Measurements from ENCODE around the gene TRAF4. TPM values are rescaled to one million over a fixed set of nuclear protein-coding genes. Genes with fewer than 3 reads are reported as not detected.

TRAF4 gene
- total and polyA plus RNA-seq, 10 of the 15 experiments (the other 5 are each of a cell fraction or from before 2014, with no cell fraction given): 3.7 to 197 (median 66.4) TPM

- TF ChIP-seq SKIL (IDR thresholded peaks at IDR 0.05; ENCODE audit: low read depth, poor library complexity, severe bottlenecking) (no peak), PKNOX1 (IDR thresholded peaks at IDR 0.05) (no peak), CBX5 (IDR thresholded peaks at IDR 0.05; ENCODE audit: low read depth) (no peak), HDAC2 (IDR thresholded peaks at IDR 0.05) (no peak), POLR2AphosphoS2 (IDR thresholded peaks at IDR 0.05; ENCODE audit: low read depth, low read length) (no peak), NFIC (IDR thresholded peaks at IDR 0.05; ENCODE audit: low read depth, low read length) (no peak), RELA (IDR thresholded peaks at IDR 0.05; ENCODE audit: borderline replicate concordance, partially characterized antibody) (no peak), HCFC1 (IDR thresholded peaks at IDR 0.05; ENCODE audit: low read length) (no peak), SMARCA5 (IDR thresholded peaks at IDR 0.05) (no peak), PRDM15 (CRISPR knock-in tag; IDR thresholded peaks at IDR 0.05) (no peak), POU2F2 (IDR thresholded peaks at IDR 0.05; ENCODE audit: borderline replicate concordance, low read depth, low read length) (no peak; the same call in 2 of the 3 replicates), NKRF (conservative IDR thresholded peaks at IDR 0.05) (no peak; the same call in 1 of the 2 replicates), MXI1 (IDR thresholded peaks at IDR 0.05; ENCODE audit: low read depth, low read length) (no peak), ZSCAN29 (IDR thresholded peaks at IDR 0.05) (no peak), GATAD2B (conservative IDR thresholded peaks at IDR 0.05; ENCODE audit: low read depth) (no peak), ATF7 (IDR thresholded peaks at IDR 0.05; ENCODE audit: low read depth) (peak; percentile 78), WRNIP1 (IDR thresholded peaks at IDR 0.05; ENCODE audit: borderline replicate concordance, low read depth, low read length) (no peak), RAD51 (IDR thresholded peaks at IDR 0.05) (0 out of 2 replicates have a peak, but pooled peaks have one; percentile 9)
Observed at GRCh38 chr17:28744104-28744971, 527 bp downstream of the TRAF4 start (continued).
